ENCODE results near the gene CDKN2C.
"Not testable (repeated sequence)": the region's sequence is repeated elsewhere in the genome, so short reads cannot be mapped to it uniquely, and the experiment has no call there.

Gene CDKN2C

GRCh38 chr1:51000651-51001050 lies 30.6 kb downstream of the CDKN2C start:
- no peak for DNase-seq (ENCODE audit: insufficient read length, low spot score)
- TF ChIP-seq CTCF (IDR thresholded peaks at IDR 0.05; ENCODE audit: insufficient read depth, missing control alignments): no peak
- no peak for FAIRE-seq

GRCh38 chr1:51002516-51002915 lies 32.5 kb downstream of the CDKN2C start:
- no peak for TF ChIP-seq CTCF (IDR thresholded peaks at IDR 0.05; ENCODE audit: insufficient read depth, missing control alignments)
- no peak for DNase-seq (ENCODE audit: insufficient read length, low spot score)
- FAIRE-seq: no peak

GRCh38 chr1:51005549-51005948 lies 35.5 kb downstream of the CDKN2C start:
- FAIRE-seq; DNase-seq (ENCODE audit: insufficient read length, low spot score): not testable (repeated sequence)

- no peak for TF ChIP-seq CTCF (IDR thresholded peaks at IDR 0.05; ENCODE audit: insufficient read depth, missing control alignments)
- DNase-seq (ENCODE audit: insufficient read length, low spot score) (no peak), FAIRE-seq (no peak)
Observed at GRCh38 chr1:51009381-51009780, 39.3 kb downstream of the CDKN2C start.

- FAIRE-seq: no peak
- DNase-seq (ENCODE audit: insufficient read length, low spot score): no peak
- TF ChIP-seq CTCF (IDR thresholded peaks at IDR 0.05; ENCODE audit: insufficient read depth, missing control alignments): no peak
Observed at GRCh38 chr1:51014878-51015277, 44.8 kb downstream of the CDKN2C start.

- no peak for TF ChIP-seq CTCF (IDR thresholded peaks at IDR 0.05; ENCODE audit: insufficient read depth, missing control alignments)
- FAIRE-seq: no peak
- DNase-seq (ENCODE audit: insufficient read length, low spot score): no peak
Observed at GRCh38 chr1:51019811-51020210, 49.8 kb downstream of the CDKN2C start.

Data from D721Med (cell line).